GM23248 (cell line): ENCODE results near the gene SERP2.

Experiments
- EZH2 ChIP-seq: fragments of 200-600 bp; sonication (generic); IDR thresholded peaks from 2 replicates; pipeline ENCODE4 v1.6.1; 2018; ENCODE audit warnings: antibody characterized with exemption, mild to moderate bottlenecking; ENCODE audit not compliant: insufficient read depth, poor library complexity, severe bottlenecking
- EZH2phosphoT487 ChIP-seq: fragments of 200-600 bp; sonication (generic); IDR thresholded peaks from 2 replicates; pipeline ENCODE4 v1.6.1; 2018; ENCODE audit warnings: antibody characterized with exemption, moderate library complexity, mild to moderate bottlenecking, low read depth; ENCODE audit not compliant: insufficient read depth

DNA sequence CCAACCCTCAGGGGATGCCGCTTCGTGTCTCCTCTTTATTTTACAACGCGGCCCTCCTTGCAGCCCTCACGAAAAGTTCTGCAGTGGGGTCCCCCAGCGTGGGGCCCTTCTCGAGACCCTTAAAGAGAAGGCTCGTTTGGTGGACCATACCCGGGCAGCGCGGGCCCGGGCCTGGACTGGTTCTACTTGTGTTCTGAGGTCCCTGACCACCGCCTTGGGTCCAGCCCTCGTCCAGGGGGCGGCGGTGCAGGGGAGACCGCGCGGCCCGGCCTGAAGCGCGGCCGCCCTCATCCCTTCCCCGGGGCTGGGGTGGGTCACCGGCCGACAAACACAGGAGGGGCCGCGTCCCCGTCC is 400 bp upstream of the SERP2 start:
- TF ChIP-seq EZH2 (no peak), EZH2phosphoT487 (no peak)
